A549 (cell line): ENCODE data around the gene NCOA5. TPM values are rescaled to one million over a fixed set of nuclear protein-coding genes. Genes with fewer than 3 reads are reported as not detected.
"Not testable (repeated sequence)": the region's sequence is repeated elsewhere in the genome, so short reads cannot be mapped to it uniquely, and the experiment has no call there.

Experiments
- ATAC-seq, 2 experiments: fragments of 200-7000 bp in 1 of 2; fragments of >200 bp in 1 of 2; cut with Nextera tagmentation in 1 of 2; cut with Tn5 transposase in 1 of 2; 3 replicates each; pipeline versions ENCODE4 v1.8.0 to v1.9.1; 2018 to 2020; ENCODE audit warnings: mild to moderate bottlenecking in 1 of 2, moderate library complexity in 1 of 2
- CTCF ChIA-PET: fragments of 300-600 bp; sonication (Branson Sonifier 250); formaldehyde crosslinking; extraction: SDS; loops from one replicate; lab custom pipeline; 2021; ENCODE audit warnings: antibody characterized with exemption, inconsistent platforms; lab: Yijun Ruan, JAX
- POLR2A ChIA-PET: fragments of 350-600 bp; formaldehyde crosslinking; extraction: SDS; loops from one replicate; lab custom pipeline; 2021; ENCODE audit warnings: antibody characterized with exemption, inconsistent platforms; lab: Yijun Ruan, JAX
- DNase-seq, 2 experiments: peaks; one replicate each; pipeline versions ENCODE4 v3.0.0 to v3.0.0-alpha.2; 2011 to 2016; ENCODE audit warnings: low read depth in 1 of 2, low spot score in 1 of 2
- FAIRE-seq: peaks from 2 replicates; lab custom pipeline; 2011; peaks lifted over from hg19 to GRCh38; lab: Jason Lieb, UNC
- H3K27ac ChIP-seq, 2 experiments: fragments of >200 bp; sonication (Bioruptor Twin); formaldehyde crosslinking; 3 replicates each; pipeline ENCODE4 v1.5.1; 2016 to 2017
- H3K4me1 ChIP-seq: fragments of >200 bp; sonication (Bioruptor Twin); formaldehyde crosslinking; 3 replicates; pipeline ENCODE4 v1.6.1; 2016
- H3K4me2 ChIP-seq: fragments of >200 bp; sonication (Bioruptor Twin); formaldehyde crosslinking; 3 replicates; pipeline ENCODE4 v1.6.1; 2016
- H3K4me3 ChIP-seq: fragments of >200 bp; sonication (Bioruptor Twin); formaldehyde crosslinking; 3 replicates; pipeline ENCODE4 v1.5.1; 2016
- H3K9me3 ChIP-seq: fragments of >200 bp; sonication (Bioruptor Twin); formaldehyde crosslinking; 3 replicates; pipeline ENCODE4 v1.6.1; 2016
- BHLHE40 ChIP-seq: IDR thresholded peaks from 2 replicates; pipeline ENCODE4 v1.6.1; 2012; ENCODE audit warnings: low read depth, low read length, inconsistent platforms
- CEBPB ChIP-seq, 2 experiments: fragments of >200 bp in 1 of 2; sonication (Bioruptor Twin) in 1 of 2; formaldehyde crosslinking in 1 of 2; IDR thresholded peaks; 2 replicates each; pipeline ENCODE4 v1.6.1; 2012 to 2016
- CHD2 ChIP-seq: fragments of 150-350 bp; IDR thresholded peaks from 2 replicates; pipeline ENCODE4 v1.6.1; 2014; ENCODE audit warnings: low read length; ENCODE audit not compliant: partially characterized antibody
- EP300 ChIP-seq, 2 experiments: fragments of >200 bp; sonication (Bioruptor Twin); formaldehyde crosslinking; IDR thresholded peaks; 2 replicates in 1 of 2; 3 replicates in 1 of 2; pipeline ENCODE4 v1.6.1; 2016 to 2017
- FOSL2 ChIP-seq, 2 experiments: fragments of 450-650 bp in 1 of 2; fragments of >200 bp in 1 of 2; sonication (Bioruptor Twin) in 1 of 2; formaldehyde crosslinking; IDR thresholded peaks; 2 replicates each; pipeline versions ENCODE4 v1.5.0 to v1.6.1; 2016 to 2020; ENCODE audit warnings: mild to moderate bottlenecking in 1 of 2, moderate library complexity in 1 of 2
- FOXS1 ChIP-seq: fragments of 250-450 bp; sonication (Bioruptor Pico); IDR thresholded peaks from 2 replicates; pipeline ENCODE4 v1.5.0; 2020; ENCODE audit warnings: mild to moderate bottlenecking, moderate library complexity
- GATA3 ChIP-seq: IDR thresholded peaks from 2 replicates; pipeline ENCODE4 v1.6.1; 2012; ENCODE audit warnings: borderline replicate concordance
- HOXA7 ChIP-seq: fragments of 250-450 bp; sonication (Bioruptor Pico); IDR thresholded peaks from 2 replicates; pipeline ENCODE4 v1.5.0; 2020; ENCODE audit warnings: mild to moderate bottlenecking, moderate library complexity
- JUN ChIP-seq, 2 experiments: fragments of >200 bp; sonication (Bioruptor Twin); formaldehyde crosslinking; IDR thresholded peaks; 2 replicates in 1 of 2; 3 replicates in 1 of 2; pipeline ENCODE4 v1.6.1; 2016 to 2017
- JUNB ChIP-seq: fragments of >200 bp; sonication (Bioruptor Twin); formaldehyde crosslinking; IDR thresholded peaks from 2 replicates; pipeline ENCODE4 v1.6.1; 2016
- MAZ ChIP-seq: fragments of 150-350 bp; IDR thresholded peaks from 2 replicates; pipeline ENCODE4 v1.6.1; 2014; ENCODE audit warnings: antibody characterized with exemption, low read depth, low read length, borderline replicate concordance
- POLR2AphosphoS2 ChIP-seq: conservative IDR thresholded peaks from 2 replicates; pipeline ENCODE4 v1.6.1; 2012; ENCODE audit warnings: low read length, improper control_type of control experiment, inconsistent platforms
- USF2 ChIP-seq: fragments of 450-650 bp; IDR thresholded peaks from 2 replicates; pipeline ENCODE4 v1.6.1; 2014; ENCODE audit warnings: antibody characterized with exemption
- ZC3H11A ChIP-seq: fragments of 450-650 bp; IDR thresholded peaks from 2 replicates; pipeline ENCODE4 v1.6.1; 2014; ENCODE audit warnings: antibody characterized with exemption, mild to moderate bottlenecking
- ZFP36 ChIP-seq: fragments of 450-650 bp; IDR thresholded peaks from 2 replicates; pipeline ENCODE4 v1.6.1; 2014; ENCODE audit warnings: borderline replicate concordance; ENCODE audit not compliant: partially characterized antibody
- WGBS: methylation state at CpG from one replicate; pipeline ENCODE4 v1.1.6; 2017; ENCODE audit errors: missing lambda C conversion rate; 5-methylcytosine and 5-hydroxymethylcytosine counted together
- polyA plus RNA-seq, 4 experiments: library from polyadenylated mRNA; depleted of rRNA in 3 of 4; stranded (reverse); fragments of >200 nt; fragmentation: RNase III in 1 of 4; extraction: RNeasy Plus Mini Kit Qiagen cat#74134 plus additional on column Dnase treatment in 1 of 4; gene quantifications; 2 replicates in 3 of 4; 3 replicates in 1 of 4; pipeline ENCODE4 v1.2.3, GENCODE V29; 2011 to 2017
- TF ChIP-seq, protein P1 (sequence below): fragments of 250-450 bp; sonication (Bioruptor Pico); IDR thresholded peaks from 2 replicates; pipeline ENCODE4 v1.5.0; 2021; ENCODE audit warnings: mild to moderate bottlenecking, moderate library complexity, borderline replicate concordance
- TF ChIP-seq, protein P2 (sequence below): fragments of 150-350 bp; IDR thresholded peaks from 2 replicates; pipeline ENCODE4 v1.6.1; 2014; ENCODE audit warnings: low read depth, mild to moderate bottlenecking, low read length
- TF ChIP-seq, protein P3 (sequence below): fragments of 250-450 bp; sonication (Bioruptor Pico); IDR thresholded peaks from 2 replicates; pipeline ENCODE4 v1.5.0; 2020; ENCODE audit warnings: low read depth, mild to moderate bottlenecking, moderate library complexity

The NCOA5 gene
- polyA plus RNA-seq, 2 of the 4 experiments (the other 2 are of a cell fraction), result 27.2 to 28.0 TPM

GRCh38 chr20:46093531-46093930 is 3.8 kb upstream of the NCOA5 start (continued):
- TF ChIP-seq POLR2AphosphoS2 (no peak), GATA3 (no peak), JUN (IDR thresholded peaks at IDR 0.05) (no peak), ZFP36 (no peak), FOSL2 (IDR thresholded peaks at IDR 0.05) (no peak), FOSL2 (CRISPR knock-in tag; IDR thresholded peaks at IDR 0.05) (no peak), JUNB (no peak), HOXA7 (CRISPR knock-in tag) (no peak)
- TF ChIP-seq, protein P1, sequence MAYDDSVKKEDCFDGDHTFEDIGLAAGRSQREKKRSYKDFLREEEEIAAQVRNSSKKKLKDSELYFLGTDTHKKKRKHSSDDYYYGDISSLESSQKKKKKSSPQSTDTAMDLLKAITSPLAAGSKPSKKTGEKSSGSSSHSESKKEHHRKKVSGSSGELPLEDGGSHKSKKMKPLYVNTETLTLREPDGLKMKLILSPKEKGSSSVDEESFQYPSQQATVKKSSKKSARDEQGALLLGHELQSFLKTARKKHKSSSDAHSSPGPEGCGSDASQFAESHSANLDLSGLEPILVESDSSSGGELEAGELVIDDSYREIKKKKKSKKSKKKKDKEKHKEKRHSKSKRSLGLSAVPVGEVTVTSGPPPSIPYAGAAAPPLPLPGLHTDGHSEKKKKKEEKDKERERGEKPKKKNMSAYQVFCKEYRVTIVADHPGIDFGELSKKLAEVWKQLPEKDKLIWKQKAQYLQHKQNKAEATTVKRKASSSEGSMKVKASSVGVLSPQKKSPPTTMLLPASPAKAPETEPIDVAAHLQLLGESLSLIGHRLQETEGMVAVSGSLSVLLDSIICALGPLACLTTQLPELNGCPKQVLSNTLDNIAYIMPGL (CRISPR knock-in tag), result no peak
- TF ChIP-seq, protein P2, sequence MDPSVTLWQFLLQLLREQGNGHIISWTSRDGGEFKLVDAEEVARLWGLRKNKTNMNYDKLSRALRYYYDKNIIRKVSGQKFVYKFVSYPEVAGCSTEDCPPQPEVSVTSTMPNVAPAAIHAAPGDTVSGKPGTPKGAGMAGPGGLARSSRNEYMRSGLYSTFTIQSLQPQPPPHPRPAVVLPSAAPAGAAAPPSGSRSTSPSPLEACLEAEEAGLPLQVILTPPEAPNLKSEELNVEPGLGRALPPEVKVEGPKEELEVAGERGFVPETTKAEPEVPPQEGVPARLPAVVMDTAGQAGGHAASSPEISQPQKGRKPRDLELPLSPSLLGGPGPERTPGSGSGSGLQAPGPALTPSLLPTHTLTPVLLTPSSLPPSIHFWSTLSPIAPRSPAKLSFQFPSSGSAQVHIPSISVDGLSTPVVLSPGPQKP, result no peak
- TF ChIP-seq, all 56 proteins: peak for 0

GRCh38 chr20:46091622-46092535 is 2.1 kb upstream of the NCOA5 start:
- CTCF ChIA-PET, result interaction anchor here (1.2 to 1.7 kb wide), 3 partner anchors 15 to 216 kb away, joined by 3 to 5 read pairs (median 3); no protein-coding TSS in a partner anchor
- ATAC-seq, result not testable (repeated sequence)

DNA sequence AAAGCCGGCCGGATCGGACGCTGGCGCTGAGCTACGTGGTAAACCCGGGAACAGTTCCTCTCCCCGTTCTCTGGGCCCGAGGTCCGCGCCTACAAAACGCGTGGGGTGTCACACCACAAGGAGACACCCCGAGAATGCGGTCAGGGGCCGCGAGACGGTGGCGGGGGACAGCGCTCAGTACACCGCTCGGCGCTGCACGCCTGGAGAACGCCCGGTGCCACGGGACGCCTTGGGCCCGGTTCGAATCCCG is 670 bp downstream of the NCOA5 start:
- TF ChIP-seq CEBPB (IDR thresholded peaks at IDR 0.05), result no peak
- TF ChIP-seq CHD2, result no peak
- no peak for TF ChIP-seq USF2
- TF ChIP-seq, protein P3, sequence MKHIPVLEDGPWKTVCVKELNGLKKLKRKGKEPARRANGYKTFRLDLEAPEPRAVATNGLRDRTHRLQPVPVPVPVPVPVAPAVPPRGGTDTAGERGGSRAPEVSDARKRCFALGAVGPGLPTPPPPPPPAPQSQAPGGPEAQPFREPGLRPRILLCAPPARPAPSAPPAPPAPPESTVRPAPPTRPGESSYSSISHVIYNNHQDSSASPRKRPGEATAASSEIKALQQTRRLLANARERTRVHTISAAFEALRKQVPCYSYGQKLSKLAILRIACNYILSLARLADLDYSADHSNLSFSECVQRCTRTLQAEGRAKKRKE (CRISPR knock-in tag), result no peak
- TF ChIP-seq BHLHE40, result no peak
- no peak for TF ChIP-seq MAZ
- TF ChIP-seq FOXS1 (CRISPR knock-in tag), result no peak
- TF ChIP-seq ZFP36, result no peak
- TF ChIP-seq EP300 (IDR thresholded peaks at IDR 0.05), result no peak
- no peak for TF ChIP-seq ZC3H11A
- Histone ChIP-seq H3K4me2 (peak overlapping the region; percentile 77), H3K4me3 (peak overlapping the region; percentile 70), H3K27ac (peak overlapping the region; percentile 97 to 98), H3K4me1 (peaks cover 44% of the 10 kb centered on the region), H3K9me3 (no peaks in the 10 kb centered on the region)
- CTCF ChIA-PET, result interaction anchor here (0.6 to 2.4 kb wide), 9 partner anchors 11 to 1301 kb away, joined by 3 to 29 read pairs (median 5); no protein-coding TSS in a partner anchor
- POLR2A ChIA-PET, result interaction anchor here (0.8 to 1.0 kb wide), 3 partner anchors 14 to 121 kb away, joined by 3 read pairs; no protein-coding TSS in a partner anchor
- no peak for FAIRE-seq
- ATAC-seq, result peak; percentile 74
- WGBS, result 2% methylated on average over 25 of the region's 31 CpGs
- peak in 1 of 2 experiments; percentile 19 for DNase-seq

More at GRCh38 chr20:46091622-46092535, 2.1 kb upstream of the NCOA5 start:
- H3K4me2 ChIP-seq, DNase-seq, H3K27ac ChIP-seq, H3K4me3 ChIP-seq, FAIRE-seq, POLR2A ChIA-PET, H3K9me3 ChIP-seq: not testable (repeated sequence)
- H3K4me1 ChIP-seq, result peaks cover 16% of the 10 kb centered on the region
- 89% methylated on average over 37 of the region's 52 CpGs for WGBS
